ENCODE data around the gene ZNHIT3. TPM values are rescaled to one million over a fixed set of nuclear protein-coding genes. Genes with fewer than 3 reads are reported as not detected.
"Not testable (repeated sequence)": the region's sequence is repeated elsewhere in the genome, so short reads cannot be mapped to it uniquely, and the experiment has no call there.

Gene ZNHIT3
- polyA plus RNA-seq, 4 donors, result 65.6 to 80.1 (median 69.8) TPM

- peak in 2 of 4 donors; percentile 61 to 80 for DNase-seq (ENCODE audit: low read depth in 4 of 4, low spot score in 2 of 4)
Observed at GRCh38 chr17:36482611-36483504, 3.6 kb upstream of the ZNHIT3 start.

GRCh38 chr17:36484021-36484420 lies 2.5 kb upstream of the ZNHIT3 start:
- DNase-seq (ENCODE audit: low read depth in 4 of 4, low spot score in 2 of 4), result not testable (repeated sequence)

- no peak for DNase-seq (ENCODE audit: low read depth in 4 of 4, low spot score in 2 of 4)
Observed at GRCh38 chr17:36485027-36485426, 1.5 kb upstream of the ZNHIT3 start.

- DNase-seq (ENCODE audit: low read depth in 4 of 4, low spot score in 2 of 4), result no peak
Observed at GRCh38 chr17:36485805-36486203, 677 bp upstream of the ZNHIT3 start.

DNA sequence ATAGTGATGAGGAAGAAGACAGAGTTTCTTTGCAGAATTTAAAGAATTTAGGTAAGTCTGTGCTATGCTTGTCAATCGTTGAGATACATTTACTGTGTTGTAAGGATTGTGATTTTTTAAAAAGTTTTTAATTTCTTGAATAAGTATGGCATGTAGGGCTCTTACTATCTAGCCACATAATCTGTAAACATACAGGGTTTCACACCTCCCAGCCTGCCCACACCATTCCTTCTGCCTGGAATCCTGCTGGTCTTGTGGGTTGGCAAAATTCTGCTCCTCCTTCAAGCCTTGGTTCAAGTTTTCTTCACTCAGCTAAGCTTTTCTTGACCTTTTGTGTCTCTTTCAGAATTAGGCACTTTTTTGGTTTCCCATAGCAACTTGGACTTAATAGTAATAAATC lies 7.5 kb downstream of the ZNHIT3 start:
- no peak for DNase-seq (ENCODE audit: low read depth in 4 of 4, low spot score in 2 of 4)

DNA sequence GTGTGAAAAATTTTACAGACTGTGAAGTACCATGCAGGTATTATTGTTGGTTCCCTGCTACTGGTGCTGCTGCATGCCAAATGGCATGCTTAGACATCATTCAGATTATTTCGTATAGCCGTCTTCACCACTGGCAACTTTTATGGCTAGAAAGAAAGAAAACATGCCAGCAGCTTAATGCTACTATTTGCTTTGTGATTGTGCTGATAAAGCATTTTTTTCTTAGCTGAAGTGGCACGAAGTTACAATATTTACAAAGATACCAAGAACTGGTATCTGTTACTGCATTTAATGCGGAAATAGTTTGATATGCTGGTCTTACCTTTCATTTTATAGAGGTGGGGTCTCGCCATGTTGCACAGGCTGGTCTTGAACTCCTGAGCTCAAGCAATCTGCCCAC lies 8.2 kb downstream of the ZNHIT3 start:
- no peak for DNase-seq (ENCODE audit: low read depth in 4 of 4, low spot score in 2 of 4)

DNA sequence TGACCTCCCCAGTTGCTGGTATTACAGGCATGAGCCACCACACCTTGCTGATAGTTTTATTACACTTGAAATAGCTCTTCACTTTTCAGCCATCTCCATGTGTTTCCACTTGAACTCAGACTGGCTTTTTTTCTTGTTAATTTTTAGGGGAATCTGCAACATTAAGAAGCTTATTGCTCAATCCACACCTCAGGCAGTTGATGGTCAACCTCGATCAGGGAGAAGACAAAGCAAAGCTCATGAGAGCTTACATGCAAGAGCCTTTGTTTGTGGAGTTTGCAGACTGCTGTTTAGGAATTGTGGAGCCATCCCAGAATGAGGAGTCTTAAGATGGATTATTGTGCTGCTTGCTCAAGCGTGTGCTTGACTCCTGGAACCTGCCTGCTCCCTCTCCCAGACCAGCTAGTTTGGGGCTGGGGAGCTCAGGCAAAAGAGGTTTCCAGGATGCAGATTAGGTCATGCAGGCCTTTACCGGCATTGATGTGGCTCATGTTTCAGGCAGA lies 8.6 kb downstream of the ZNHIT3 start:
- DNase-seq (ENCODE audit: low read depth in 4 of 4, low spot score in 2 of 4), result no peak

- DNase-seq (ENCODE audit: low read depth in 4 of 4, low spot score in 2 of 4), result no peak
Observed at GRCh38 chr17:36496018-36496789, 9.7 kb downstream of the ZNHIT3 start.

GRCh38 chr17:36498155-36498554 lies 11.7 kb downstream of the ZNHIT3 start:
- no peak for DNase-seq (ENCODE audit: low read depth in 4 of 4, low spot score in 2 of 4)

DNA sequence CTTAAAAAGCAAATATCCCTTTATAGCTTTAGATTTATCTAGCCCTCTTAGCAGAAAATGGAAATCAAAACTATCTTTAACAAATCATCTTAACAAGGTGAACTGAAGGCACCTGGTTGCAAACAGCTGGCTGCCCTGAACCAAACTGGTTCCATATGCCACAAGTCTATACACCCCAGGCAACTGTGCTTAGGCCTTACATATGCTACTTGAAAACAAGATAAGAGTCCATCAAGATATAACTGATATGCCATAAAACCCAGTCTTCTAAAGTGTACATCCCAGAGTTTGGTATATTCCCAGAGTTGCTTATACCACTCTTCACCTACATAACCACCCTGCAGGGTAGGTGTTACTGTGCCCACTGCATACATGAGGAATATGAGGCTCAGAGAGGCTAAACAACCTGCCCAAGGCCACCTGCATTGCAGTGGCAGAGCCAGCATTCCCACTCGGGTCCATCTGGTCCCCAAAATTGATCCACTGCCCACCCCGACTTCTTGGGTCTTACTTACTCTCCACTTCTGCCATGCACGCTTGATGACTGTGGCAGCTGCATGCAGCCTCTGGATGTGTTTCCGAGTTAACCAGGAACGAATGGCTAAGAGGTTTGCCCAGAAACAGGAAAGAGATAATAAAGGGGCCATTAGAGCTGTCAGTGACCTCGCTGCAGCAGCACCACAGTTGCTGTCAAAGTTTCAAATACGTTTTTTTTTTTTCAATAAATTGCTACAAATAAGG lies 12.2 kb downstream of the ZNHIT3 start:
- no peak for DNase-seq (ENCODE audit: low read depth in 4 of 4, low spot score in 2 of 4)

- no peak for DNase-seq (ENCODE audit: low read depth in 4 of 4, low spot score in 2 of 4)
Observed at GRCh38 chr17:36500745-36501225, 14.3 kb downstream of the ZNHIT3 start.

DNA sequence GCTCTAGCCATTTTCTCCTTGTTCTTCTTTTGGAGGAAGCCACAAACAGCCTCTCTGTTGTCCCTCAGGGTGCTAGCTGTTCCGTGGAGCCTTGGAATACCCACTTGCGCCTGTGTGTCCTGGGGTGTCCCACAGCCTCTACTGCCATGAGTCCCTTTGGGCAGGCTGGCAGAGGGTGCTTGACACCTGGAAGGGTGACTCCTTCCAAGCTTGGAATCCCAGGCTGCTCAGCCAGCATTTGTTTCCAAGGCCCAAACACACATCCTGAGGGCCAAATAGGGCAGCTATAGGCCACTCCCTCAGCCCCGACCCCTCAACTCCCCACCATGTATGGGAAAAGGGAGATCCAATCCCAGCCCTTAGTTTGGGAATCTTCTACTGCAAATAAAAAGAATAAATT lies 14.9 kb downstream of the ZNHIT3 start:
- DNase-seq (ENCODE audit: low read depth in 4 of 4, low spot score in 2 of 4), result no peak

- DNase-seq (ENCODE audit: low read depth in 4 of 4, low spot score in 2 of 4), result no peak
Observed at GRCh38 chr17:36501963-36502362, 15.5 kb downstream of the ZNHIT3 start.

GRCh38 chr17:36503456-36504155 lies 17.1 kb downstream of the ZNHIT3 start:
- DNase-seq (ENCODE audit: low read depth in 4 of 4, low spot score in 2 of 4), result no peak

DNA sequence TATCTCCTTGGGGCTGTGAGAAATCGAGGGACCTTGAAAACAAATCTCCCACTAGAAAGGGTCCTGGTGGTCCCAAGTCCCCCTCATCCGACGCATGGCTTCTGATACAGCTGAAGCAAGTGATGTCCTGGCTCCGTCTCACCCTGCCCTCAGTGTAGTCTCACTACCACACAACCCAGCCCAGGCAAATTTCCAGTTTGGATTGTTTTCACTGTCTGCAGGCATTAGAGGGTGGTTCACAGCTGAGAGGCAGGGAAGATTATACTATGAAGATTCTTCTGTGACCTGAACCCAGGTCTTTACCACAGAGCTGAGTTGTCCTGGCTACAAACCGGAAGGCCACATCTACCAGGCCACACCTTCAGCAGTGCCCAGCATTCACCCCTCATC lies 17.7 kb downstream of the ZNHIT3 start:
- DNase-seq (ENCODE audit: low read depth in 4 of 4, low spot score in 2 of 4), result no peak

GRCh38 chr17:36505171-36505570 lies 18.7 kb downstream of the ZNHIT3 start:
- DNase-seq (ENCODE audit: low read depth in 4 of 4, low spot score in 2 of 4), result no peak

- no peak for DNase-seq (ENCODE audit: low read depth in 4 of 4, low spot score in 2 of 4)
Observed at GRCh38 chr17:36506249-36506826, 19.9 kb downstream of the ZNHIT3 start.

DNA sequence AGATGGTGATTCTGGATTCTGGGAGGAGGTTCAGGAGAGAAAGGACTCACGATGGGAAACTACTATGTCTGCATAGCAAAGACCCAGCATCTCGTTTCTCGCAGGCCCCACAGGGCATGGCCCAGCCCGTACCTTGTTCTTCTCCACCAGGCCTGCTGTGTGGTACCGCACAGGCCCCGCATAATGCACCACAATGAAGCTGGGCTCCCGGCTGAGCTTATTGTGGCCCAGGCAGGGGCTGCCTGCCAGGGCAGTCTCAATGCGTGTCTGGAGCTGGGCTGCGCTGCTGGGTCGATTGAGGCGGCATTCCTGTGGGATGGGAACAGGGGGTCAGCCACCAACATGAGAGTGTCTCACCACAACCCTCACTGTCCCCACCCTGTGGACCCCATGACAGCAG lies 20.4 kb downstream of the ZNHIT3 start:
- DNase-seq (ENCODE audit: low read depth in 4 of 4, low spot score in 2 of 4), result no peak

GRCh38 chr17:36507266-36507665 lies 20.8 kb downstream of the ZNHIT3 start:
- no peak for DNase-seq (ENCODE audit: low read depth in 4 of 4, low spot score in 2 of 4)

- DNase-seq (ENCODE audit: low read depth in 4 of 4, low spot score in 2 of 4), result not testable (repeated sequence)
Observed at GRCh38 chr17:36508439-36508838, 22.0 kb downstream of the ZNHIT3 start.

All from left renal cortex interstitium (tissue), 4 donors.